Smooth muscle cell (in vitro differentiated cells): ENCODE data around the gene KCTD14. TPM values are rescaled to one million over a fixed set of nuclear protein-coding genes. Genes with fewer than 3 reads are reported as not detected.

Experiments used
- DNase-seq: peaks from one replicate; lab custom pipeline; 2025; ENCODE audit not compliant: unreplicated experiment; lab: John Stamatoyannopoulos, UW
- H2AFZ ChIP-seq: fragments of 200-600 bp; sonication (generic); 2 replicates; pipeline ENCODE4 v1.6.0; 2016; ENCODE audit warnings: antibody characterized with exemption, low read depth, mild to moderate bottlenecking
- H3F3A ChIP-seq: fragments of 200-600 bp; sonication (generic); 2 replicates; pipeline ENCODE4 v1.6.0; 2017; ENCODE audit warnings: antibody characterized with exemption, low read depth
- H3K27ac ChIP-seq: fragments of 200-600 bp; sonication (generic); 2 replicates; pipeline ENCODE4 v1.5.1; 2016; ENCODE audit warnings: low read depth, mild to moderate bottlenecking
- H3K27me3 ChIP-seq: fragments of 200-600 bp; sonication (generic); 2 replicates; pipeline ENCODE4 v1.6.1; 2016; ENCODE audit warnings: low read depth, mild to moderate bottlenecking
- H3K36me3 ChIP-seq: fragments of 200-600 bp; sonication (generic); 2 replicates; pipeline ENCODE4 v1.5.1; 2016; ENCODE audit warnings: low read depth
- H3K4me1 ChIP-seq: fragments of 200-600 bp; sonication (generic); 2 replicates; pipeline ENCODE4 v1.5.1; 2016; ENCODE audit warnings: low read depth
- H3K4me2 ChIP-seq: fragments of 200-600 bp; sonication (generic); 2 replicates; pipeline ENCODE4 v1.6.0; 2016; ENCODE audit warnings: mild to moderate bottlenecking
- H3K4me3 ChIP-seq: fragments of 200-600 bp; sonication (generic); 2 replicates; pipeline ENCODE4 v1.5.1; 2016; ENCODE audit warnings: mild to moderate bottlenecking
- H3K79me2 ChIP-seq: fragments of 200-600 bp; sonication (generic); 2 replicates; pipeline ENCODE4 v1.6.0; 2016; ENCODE audit warnings: low read depth, mild to moderate bottlenecking
- H3K9ac ChIP-seq: fragments of 200-600 bp; sonication (generic); 2 replicates; pipeline ENCODE4 v1.6.0; 2016; ENCODE audit warnings: low read depth
- H3K9me3 ChIP-seq: fragments of 200-600 bp; sonication (generic); replicated peaks from 2 replicates; pipeline ENCODE4 v1.5.1; 2016; ENCODE audit warnings: low read depth
- H4K20me1 ChIP-seq: fragments of 200-600 bp; sonication (generic); 2 replicates; pipeline ENCODE4 v1.6.0; 2016; ENCODE audit warnings: low read depth
- CTCF ChIP-seq: fragments of 200-600 bp; sonication (generic); IDR thresholded peaks from 2 replicates; pipeline ENCODE4 v1.5.1; 2017; ENCODE audit warnings: borderline replicate concordance, mild to moderate bottlenecking, antibody characterized with exemption; ENCODE audit not compliant: insufficient read depth, poor library complexity, severe bottlenecking
- WGBS: methylation state at CpG from one replicate; pipeline ENCODE4 v1.1.7; 2016; ENCODE audit warnings: low lambda C conversion rate; 5-methylcytosine and 5-hydroxymethylcytosine counted together
- polyA plus RNA-seq: library from polyadenylated mRNA; unstranded; fragments of >200 nt; fragmentation: Nextera tagmentation; extraction: Ambion mirVana; gene quantifications from 2 replicates; pipeline ENCODE4 v1.2.1, GENCODE V29; 2016
- total RNA-seq: library from RNA; depleted of rRNA; stranded (reverse); fragments of >200 nt; gene quantifications from 2 replicates; pipeline ENCODE4 v1.2.3, GENCODE V29; 2014

Gene KCTD14
- total and polyA plus RNA-seq, 2 experiments from 2014 or later, result 1.5 to 1.7 TPM

DNA sequence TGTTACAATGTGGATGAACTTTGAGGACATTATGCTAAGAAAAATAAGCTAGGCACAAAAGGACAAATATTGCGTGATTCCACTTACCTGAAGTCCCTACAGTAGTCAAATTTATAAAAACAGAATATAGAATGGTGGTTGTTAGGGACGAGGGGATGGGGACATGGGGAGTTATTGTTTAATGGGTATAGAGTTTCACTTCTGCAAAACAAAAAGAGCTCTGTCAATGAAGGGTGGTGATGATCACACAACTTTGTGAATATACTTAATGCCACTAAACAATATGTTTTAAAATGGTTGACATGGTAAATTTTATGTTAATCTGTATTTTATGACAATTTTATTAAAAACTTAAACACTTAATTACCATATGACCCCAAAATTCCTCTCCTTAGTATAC lies 54.7 kb downstream of the KCTD14 start:
- WGBS, result 97% methylated on average over 2 of the region's 2 CpGs
- DNase-seq, result no peak
- H2AFZ ChIP-seq, result no peak overlapping the region

DNA sequence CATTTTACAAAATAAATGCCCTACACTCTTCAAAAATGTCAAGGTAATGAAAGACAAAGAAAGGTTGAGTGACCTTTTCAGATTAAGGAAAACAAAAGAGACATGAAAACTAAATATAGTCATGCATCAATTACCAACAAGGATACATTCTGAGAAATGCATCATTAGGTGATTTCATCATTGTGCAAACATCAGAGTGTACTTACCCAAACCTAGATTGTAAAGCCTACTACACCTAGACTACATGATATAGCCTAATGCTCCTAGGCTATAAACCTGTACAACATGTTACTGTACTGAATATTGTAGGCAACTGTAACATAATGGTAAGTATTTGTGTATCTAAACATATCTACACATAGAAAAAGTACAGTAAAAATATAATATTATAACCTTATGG lies 55.3 kb downstream of the KCTD14 start:
- H3K9ac ChIP-seq, result no peak overlapping the region
- H3F3A ChIP-seq, result no peaks in the 10 kb centered on the region
- H3K4me2 ChIP-seq, result no peak overlapping the region
- H3K4me1 ChIP-seq, result no peaks in the 10 kb centered on the region
- H4K20me1 ChIP-seq, result no peaks in the 10 kb centered on the region
- no peak for DNase-seq
- no peak overlapping the region for H2AFZ ChIP-seq
- no peak for TF ChIP-seq CTCF
- H3K27ac ChIP-seq, result no peak overlapping the region
- H3K27me3 ChIP-seq, result no peaks in the 10 kb centered on the region
- H3K36me3 ChIP-seq, result no peaks in the 10 kb centered on the region
- no peak overlapping the region for H3K4me3 ChIP-seq
- H3K9me3 ChIP-seq, result no peaks in the 10 kb centered on the region
- H3K79me2 ChIP-seq, result no peaks in the 10 kb centered on the region

More for the DNA sequence above, 54.7 kb downstream of the KCTD14 start:
- Histone ChIP-seq H3K79me2 (no peaks in the 10 kb centered on the region), H3K4me3 (no peak overlapping the region), H3K9ac (no peak overlapping the region), H3F3A (no peaks in the 10 kb centered on the region), H3K36me3 (no peaks in the 10 kb centered on the region), H3K27me3 (no peaks in the 10 kb centered on the region), H4K20me1 (no peaks in the 10 kb centered on the region), H3K4me1 (no peaks in the 10 kb centered on the region), H3K4me2 (no peak overlapping the region), H3K27ac (no peak overlapping the region), H3K9me3 (no peaks in the 10 kb centered on the region)
- TF ChIP-seq CTCF, result no peak

DNA sequence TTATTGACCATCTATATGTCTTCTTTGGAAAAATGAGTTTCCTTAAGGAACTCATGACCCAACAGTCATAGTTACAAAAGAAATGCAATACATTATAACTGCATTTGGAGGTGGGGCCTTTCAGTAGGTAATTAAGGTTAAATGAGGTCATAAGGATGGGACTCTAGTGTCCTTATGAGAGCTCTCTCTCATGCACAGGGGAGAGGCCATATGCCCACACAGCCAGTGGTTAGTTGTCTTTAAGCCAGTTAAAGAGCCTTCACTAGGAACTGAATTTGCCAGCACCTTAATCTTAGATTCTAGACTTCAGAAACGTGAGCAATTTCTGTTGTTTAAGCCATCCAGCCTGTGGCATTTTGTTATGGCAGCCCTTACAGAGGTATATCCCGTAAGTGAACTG lies 56.0 kb downstream of the KCTD14 start:
- no peak for DNase-seq
- Histone ChIP-seq H3K4me2 (no peak overlapping the region), H3K27me3 (no peaks in the 10 kb centered on the region), H3K36me3 (no peaks in the 10 kb centered on the region), H3K4me3 (no peak overlapping the region), H3F3A (no peaks in the 10 kb centered on the region), H3K9me3 (no peaks in the 10 kb centered on the region), H3K79me2 (no peaks in the 10 kb centered on the region), H4K20me1 (no peaks in the 10 kb centered on the region), H3K4me1 (no peaks in the 10 kb centered on the region), H3K27ac (no peak overlapping the region), H2AFZ (no peak overlapping the region), H3K9ac (no peak overlapping the region)
- 94% methylated on average over 2 of the region's 2 CpGs for WGBS
- no peak for TF ChIP-seq CTCF

GRCh38 chr11:77966338-77966737 lies 56.7 kb downstream of the KCTD14 start:
- H3K27ac ChIP-seq, result no peak overlapping the region
- H2AFZ ChIP-seq, result no peak overlapping the region
- no peaks in the 10 kb centered on the region for H3K4me1 ChIP-seq
- no peaks in the 10 kb centered on the region for H3K36me3 ChIP-seq
- no peak for TF ChIP-seq CTCF
- peaks cover 7% of the 10 kb centered on the region for H4K20me1 ChIP-seq
- H3K4me2 ChIP-seq, result no peak overlapping the region
- DNase-seq, result no peak
- H3K9ac ChIP-seq, result no peak overlapping the region
- no peaks in the 10 kb centered on the region for H3K9me3 ChIP-seq
- no peaks in the 10 kb centered on the region for H3F3A ChIP-seq
- H3K27me3 ChIP-seq, result no peaks in the 10 kb centered on the region
- no peaks in the 10 kb centered on the region for H3K79me2 ChIP-seq
- WGBS, result 97% methylated on average over 2 of the region's 2 CpGs
- H3K4me3 ChIP-seq, result no peak overlapping the region
